OCI-LY1 (cell line): Measurements from ENCODE around the gene CSNK2A1.

ENCODE experiments used
- H2AFZ ChIP-seq: fragments of 200-600 bp; sonication (generic), shearing (Covaris generic); 2 replicates; pipeline ENCODE4 v1.6.0; 2014; ENCODE audit warnings: antibody characterized with exemption, mild to moderate bottlenecking, low read length
- H3F3A ChIP-seq: fragments of 200-600 bp; sonication (generic), shearing (Covaris generic); 2 replicates; pipeline ENCODE4 v1.6.0; 2014; ENCODE audit warnings: mild to moderate bottlenecking, antibody characterized with exemption, low read length, moderate library complexity; ENCODE audit not compliant: insufficient read depth
- H3K27ac ChIP-seq: fragments of 200-600 bp; sonication (generic); 2 replicates; pipeline ENCODE4 v1.5.1; 2014; ENCODE audit warnings: low read length, mixed run types, mild to moderate bottlenecking, low read depth; ENCODE audit not compliant: poor library complexity, severe bottlenecking
- H3K27me3 ChIP-seq: fragments of 200-600 bp; sonication (generic); 2 replicates; pipeline ENCODE4 v1.6.0; 2014; ENCODE audit warnings: antibody characterized with exemption, mild to moderate bottlenecking, low read length, moderate library complexity; ENCODE audit not compliant: insufficient read depth
- H3K36me3 ChIP-seq: fragments of 200-600 bp; sonication (generic); 2 replicates; pipeline ENCODE4 v1.6.1; 2014; ENCODE audit warnings: mild to moderate bottlenecking, antibody characterized with exemption, low read length, moderate library complexity, mixed read lengths; ENCODE audit not compliant: insufficient read depth
- H3K4me1 ChIP-seq: fragments of 200-600 bp; sonication (generic); 2 replicates; pipeline ENCODE4 v1.5.1; 2014; ENCODE audit warnings: mild to moderate bottlenecking, low read length, moderate library complexity; ENCODE audit not compliant: insufficient read depth, severe bottlenecking
- H3K4me2 ChIP-seq: fragments of 200-600 bp; sonication (generic), shearing (Covaris generic); 2 replicates; pipeline ENCODE4 v1.6.1; 2014; ENCODE audit warnings: low read length
- H3K4me3 ChIP-seq: fragments of 200-600 bp; sonication (generic); 2 replicates; pipeline ENCODE4 v1.5.1; 2014; ENCODE audit warnings: low read length, low read depth, mild to moderate bottlenecking, mixed read lengths; ENCODE audit not compliant: poor library complexity, severe bottlenecking
- H3K79me2 ChIP-seq: fragments of 200-600 bp; shearing (Covaris generic); 2 replicates; pipeline ENCODE4 v1.6.1; 2016; ENCODE audit warnings: mixed run types, low read length, mixed read lengths; ENCODE audit not compliant: insufficient read depth
- H3K9ac ChIP-seq: fragments of 200-600 bp; sonication (generic), shearing (Covaris generic); 2 replicates; pipeline ENCODE4 v1.6.1; 2014; ENCODE audit warnings: mild to moderate bottlenecking, low read length, mixed read lengths
- H3K9me2 ChIP-seq: fragments of 200-600 bp; sonication (generic), shearing (Covaris generic); 2 replicates; pipeline ENCODE4 v1.6.1; 2014; ENCODE audit warnings: low read depth, mild to moderate bottlenecking, low read length, mixed read lengths
- H3K9me3 ChIP-seq: fragments of 200-600 bp; shearing (Covaris generic); 2 replicates; pipeline ENCODE4 v1.6.1; 2014; ENCODE audit warnings: low read length, mixed read lengths
- H4K20me1 ChIP-seq: fragments of 200-600 bp; sonication (generic), shearing (Covaris generic); 2 replicates; pipeline ENCODE4 v1.6.0; 2016; ENCODE audit warnings: mild to moderate bottlenecking, low read length; ENCODE audit not compliant: insufficient read depth
- EZH2 ChIP-seq: fragments of 200-600 bp; sonication (generic), shearing (Covaris generic); IDR thresholded peaks from 2 replicates; pipeline ENCODE4 v1.8.0; 2017; ENCODE audit warnings: borderline replicate concordance, mixed run types, mild to moderate bottlenecking, antibody characterized with exemption, low read length, moderate library complexity, mixed read lengths
- TF ChIP-seq, protein P1 (sequence below): fragments of 200-600 bp; sonication (generic), shearing (Covaris generic); IDR thresholded peaks from 2 replicates; pipeline ENCODE4 v1.5.1; 2017; ENCODE audit warnings: mild to moderate bottlenecking, antibody characterized with exemption, low read length, moderate library complexity, mixed read lengths

The CSNK2A1 gene

DNA sequence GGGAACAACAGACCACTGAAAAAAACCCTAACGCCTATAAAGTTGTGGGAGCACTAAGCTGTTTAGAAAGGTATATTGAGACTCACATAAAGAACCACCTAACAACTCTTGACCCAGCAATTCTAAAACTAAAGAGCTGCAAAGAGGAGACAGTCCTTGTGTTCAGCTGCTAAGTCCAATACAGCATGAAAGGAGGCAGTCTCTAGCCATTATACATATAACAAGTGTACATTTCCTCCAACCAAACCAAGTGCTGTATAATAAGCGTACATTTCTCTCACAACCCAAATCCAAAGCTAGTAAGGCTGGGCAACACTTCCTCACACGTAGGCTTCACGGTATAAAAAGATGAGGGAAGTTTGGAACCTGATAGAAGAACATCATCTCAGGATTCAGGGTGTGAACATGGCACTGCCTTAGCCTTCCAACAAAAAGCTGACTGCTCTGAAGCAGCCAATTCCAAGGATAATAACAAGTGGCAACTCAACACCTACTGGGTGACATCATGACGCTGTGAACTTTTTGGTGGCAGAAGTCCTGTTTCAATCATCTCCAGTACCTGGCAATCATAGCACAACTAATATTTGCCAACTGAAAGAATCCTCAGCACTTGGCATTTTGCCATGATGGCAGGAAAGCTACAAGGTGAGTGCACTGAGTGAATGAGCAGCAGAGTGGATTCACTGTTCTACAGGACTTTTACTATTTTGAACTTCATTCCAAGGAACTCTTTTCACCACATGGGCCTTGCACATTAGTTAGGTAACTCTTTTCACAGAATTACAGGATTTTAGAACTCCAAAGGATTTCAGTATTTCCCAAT, 97.9 kb downstream of the CSNK2A1 start:
- Histone ChIP-seq H4K20me1 (no peaks in the 10 kb centered on the region), H3K79me2 (0 out of 2 replicates have a peak, but pooled peaks cover 7% of the 10 kb centered on the region), H3K4me3 (no peak overlapping the region), H2AFZ (no peak overlapping the region), H3K9me3 (no peaks in the 10 kb centered on the region), H3K4me2 (no peak overlapping the region), H3K27ac (no peak overlapping the region), H3K9ac (no peak overlapping the region), H3K36me3 (peaks cover 34% of the 10 kb centered on the region; the same call in 1 of the 2 replicates), H3K27me3 (no peaks in the 10 kb centered on the region), H3F3A (no peaks in the 10 kb centered on the region), H3K4me1 (no peaks in the 10 kb centered on the region), H3K9me2 (no peaks in the 10 kb centered on the region)
- TF ChIP-seq EZH2: no peak
- TF ChIP-seq, protein P1, sequence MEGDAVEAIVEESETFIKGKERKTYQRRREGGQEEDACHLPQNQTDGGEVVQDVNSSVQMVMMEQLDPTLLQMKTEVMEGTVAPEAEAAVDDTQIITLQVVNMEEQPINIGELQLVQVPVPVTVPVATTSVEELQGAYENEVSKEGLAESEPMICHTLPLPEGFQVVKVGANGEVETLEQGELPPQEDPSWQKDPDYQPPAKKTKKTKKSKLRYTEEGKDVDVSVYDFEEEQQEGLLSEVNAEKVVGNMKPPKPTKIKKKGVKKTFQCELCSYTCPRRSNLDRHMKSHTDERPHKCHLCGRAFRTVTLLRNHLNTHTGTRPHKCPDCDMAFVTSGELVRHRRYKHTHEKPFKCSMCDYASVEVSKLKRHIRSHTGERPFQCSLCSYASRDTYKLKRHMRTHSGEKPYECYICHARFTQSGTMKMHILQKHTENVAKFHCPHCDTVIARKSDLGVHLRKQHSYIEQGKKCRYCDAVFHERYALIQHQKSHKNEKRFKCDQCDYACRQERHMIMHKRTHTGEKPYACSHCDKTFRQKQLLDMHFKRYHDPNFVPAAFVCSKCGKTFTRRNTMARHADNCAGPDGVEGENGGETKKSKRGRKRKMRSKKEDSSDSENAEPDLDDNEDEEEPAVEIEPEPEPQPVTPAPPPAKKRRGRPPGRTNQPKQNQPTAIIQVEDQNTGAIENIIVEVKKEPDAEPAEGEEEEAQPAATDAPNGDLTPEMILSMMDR: no peak

DNA sequence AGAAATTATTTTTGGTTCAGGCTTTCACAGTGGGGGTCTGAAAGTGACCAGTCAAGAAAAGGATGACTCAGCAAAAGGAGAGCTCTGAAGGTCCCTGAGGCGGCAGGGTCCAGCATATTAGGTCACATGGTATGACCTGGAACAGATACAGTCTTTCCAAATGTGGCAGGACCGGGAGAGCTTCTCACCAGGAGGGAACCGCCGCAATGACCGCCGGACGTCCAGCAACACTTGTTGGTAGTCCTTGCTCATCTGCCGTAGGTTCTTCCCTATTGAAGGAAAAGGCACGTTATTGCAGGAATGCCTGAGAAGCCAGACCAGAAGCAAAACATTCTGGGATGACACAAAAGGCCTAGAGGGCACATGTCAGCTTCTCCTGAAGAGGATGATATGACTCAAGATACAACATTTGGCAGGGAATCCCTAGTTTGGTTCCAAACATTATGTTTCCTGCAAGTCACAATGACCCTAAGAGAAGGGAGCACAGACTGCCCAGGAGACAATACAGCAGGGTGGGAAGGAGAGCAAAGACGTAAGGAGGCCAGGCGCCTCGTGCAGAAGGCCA, 98.6 kb downstream of the CSNK2A1 start:
- Histone ChIP-seq H3K36me3 (peaks cover 42% of the 10 kb centered on the region), H3F3A (no peaks in the 10 kb centered on the region), H3K79me2 (0 out of 2 replicates have a peak, but pooled peaks cover 5% of the 10 kb centered on the region), H4K20me1 (no peaks in the 10 kb centered on the region), H3K9ac (no peak overlapping the region), H3K4me2 (no peak overlapping the region), H3K27ac (no peak overlapping the region), H3K9me2 (no peaks in the 10 kb centered on the region), H3K9me3 (no peaks in the 10 kb centered on the region), H3K27me3 (no peaks in the 10 kb centered on the region), H2AFZ (no peak overlapping the region), H3K4me1 (no peaks in the 10 kb centered on the region), H3K4me3 (no peak overlapping the region)
- TF ChIP-seq, protein P1: no peak
- TF ChIP-seq EZH2: no peak

DNA sequence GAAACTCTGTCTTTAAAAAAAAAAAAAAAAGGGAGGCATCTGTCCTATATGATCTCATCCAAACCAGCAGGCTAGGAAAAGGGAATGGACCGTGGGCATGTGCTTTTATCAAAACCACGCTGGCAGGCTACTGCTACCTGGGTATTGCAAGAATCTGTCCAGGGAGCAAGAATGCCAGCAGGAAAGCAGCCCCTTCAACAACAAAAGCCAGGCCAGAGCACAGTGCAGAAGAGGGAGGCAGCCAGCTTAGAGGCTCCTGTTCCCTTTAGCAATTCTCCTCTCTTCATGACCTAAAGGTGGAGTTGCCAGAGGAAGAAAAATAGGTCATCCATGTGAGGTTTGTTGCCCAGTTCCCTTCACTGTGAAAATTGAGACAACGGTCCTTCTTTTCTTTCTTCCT, 99.5 kb downstream of the CSNK2A1 start:
- peaks cover 50% of the 10 kb centered on the region for H3K36me3 ChIP-seq
- H4K20me1 ChIP-seq: no peaks in the 10 kb centered on the region
- H3K9ac ChIP-seq: no peak overlapping the region
- H3K27ac ChIP-seq: no peak overlapping the region
- TF ChIP-seq EZH2: no peak
- TF ChIP-seq, protein P1: no peak
- H3K4me3 ChIP-seq: no peak overlapping the region
- H3K9me3 ChIP-seq: no peaks in the 10 kb centered on the region
- H3K4me1 ChIP-seq: peaks cover 5% of the 10 kb centered on the region
- H2AFZ ChIP-seq: no peak overlapping the region
- H3K9me2 ChIP-seq: no peaks in the 10 kb centered on the region
- H3K27me3 ChIP-seq: no peaks in the 10 kb centered on the region
- H3K4me2 ChIP-seq: no peak overlapping the region
- no peaks in the 10 kb centered on the region for H3F3A ChIP-seq
- H3K79me2 ChIP-seq: no peaks in the 10 kb centered on the region
